Astrocyte of the cerebellum (primary cell): ENCODE results near the gene PRICKLE2.

Experiments used
- DNase-seq: peaks from one replicate; pipeline ENCODE4 v3.0.0-alpha.2; 2011; ENCODE audit warnings: low read depth
- H3K4me3 ChIP-seq: 2 replicates; pipeline ENCODE4 v1.5.1; 2011; ENCODE audit warnings: mild to moderate bottlenecking, low read depth, low read length, moderate library complexity
- CTCF ChIP-seq: IDR thresholded peaks from 2 replicates; pipeline ENCODE4 v1.5.1; 2012; ENCODE audit warnings: low read length, low read depth, moderate library complexity, mild to moderate bottlenecking; ENCODE audit errors: missing control alignments
- in situ Hi-C: cut with HindIII; loops from 2 replicates; pipeline ENCODE4 v1.10.0; 2017; ENCODE audit warnings: low sequenced_read_pairs

The PRICKLE2 gene

DNA sequence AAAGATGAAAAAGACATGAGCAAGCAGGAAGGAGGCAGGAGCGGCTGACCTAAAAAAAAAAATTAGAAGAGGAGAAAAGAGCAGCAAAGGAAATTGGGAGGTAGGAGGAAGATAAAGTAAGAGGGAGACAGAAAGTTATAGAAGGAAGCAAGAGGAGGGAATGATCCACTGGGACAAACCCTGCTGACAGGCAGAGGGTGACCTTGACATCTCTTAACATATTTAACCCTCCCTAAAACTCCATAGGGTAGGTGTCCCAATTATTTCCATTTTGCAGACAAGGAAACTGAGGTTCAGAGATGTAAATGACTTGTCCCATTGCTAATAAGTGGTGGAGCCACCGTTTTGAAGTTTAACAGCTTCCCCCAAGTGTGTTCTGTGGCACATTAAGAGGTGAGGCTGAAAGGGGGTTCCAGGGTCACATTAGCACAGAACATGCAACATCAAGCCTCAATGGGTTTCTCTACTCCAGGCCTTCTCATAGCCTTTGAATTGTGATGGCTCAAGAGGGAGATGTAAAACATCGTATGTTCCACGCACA lies 37.4 kb upstream of the PRICKLE2 start:
- no peak overlapping the region for H3K4me3 ChIP-seq
- no peak for TF ChIP-seq CTCF
- no peak for DNase-seq
- in situ Hi-C loops: no loop called here

DNA sequence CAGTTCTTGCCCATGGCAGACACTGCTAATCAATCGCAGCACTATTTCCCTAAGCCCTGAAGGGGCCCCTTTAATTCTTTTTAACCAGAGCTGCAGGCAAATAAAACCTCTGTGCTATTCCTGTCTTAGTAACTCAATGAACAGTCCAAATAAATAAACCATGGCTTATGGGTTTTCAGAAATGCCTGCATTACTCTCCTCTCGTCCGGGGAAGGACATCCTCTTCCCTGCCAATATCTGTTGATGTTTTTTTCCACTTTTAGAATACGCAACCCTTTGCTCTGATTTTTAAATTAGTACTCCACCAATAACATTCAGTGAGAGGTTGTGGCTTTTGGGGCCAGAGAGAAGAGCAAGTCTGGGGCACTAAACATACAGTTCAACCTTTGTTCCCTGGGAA lies 35.2 kb upstream of the PRICKLE2 start:
- DNase-seq: no peak
- no peak overlapping the region for H3K4me3 ChIP-seq
- TF ChIP-seq CTCF: no peak
- in situ Hi-C loops: no loop called here

DNA sequence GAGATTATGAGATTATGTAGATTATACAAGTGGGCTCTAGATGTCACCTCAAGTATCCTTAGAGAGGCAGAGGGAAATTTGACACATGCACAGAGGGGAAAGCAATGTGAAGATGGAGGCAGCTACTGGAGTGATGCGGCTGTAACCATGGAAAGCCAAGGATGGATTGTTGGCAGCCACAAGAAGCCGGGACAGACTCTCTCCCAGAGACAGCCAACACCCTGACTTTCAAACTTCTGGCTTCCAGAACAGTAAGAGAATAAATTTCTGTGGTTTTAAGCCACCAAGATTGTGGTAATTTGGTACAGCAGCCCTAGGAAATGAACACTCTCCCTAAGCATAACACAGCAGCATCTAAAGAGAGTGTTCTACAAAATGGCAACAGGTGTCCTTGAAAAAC lies 34.4 kb upstream of the PRICKLE2 start:
- in situ Hi-C loops: no loop called here
- H3K4me3 ChIP-seq: no peak overlapping the region
- DNase-seq: peak; percentile 56
- no peak for TF ChIP-seq CTCF

- in situ Hi-C loops: no loop called here
- DNase-seq: no peak
- H3K4me3 ChIP-seq: no peak overlapping the region
- no peak for TF ChIP-seq CTCF
Observed at GRCh38 chr3:64257100-64257755, 32.0 kb upstream of the PRICKLE2 start.

- no peak for DNase-seq
- H3K4me3 ChIP-seq: no peak overlapping the region
- in situ Hi-C loops: no loop called here
- no peak for TF ChIP-seq CTCF
Observed at GRCh38 chr3:64255741-64256340, 30.6 kb upstream of the PRICKLE2 start.

DNA sequence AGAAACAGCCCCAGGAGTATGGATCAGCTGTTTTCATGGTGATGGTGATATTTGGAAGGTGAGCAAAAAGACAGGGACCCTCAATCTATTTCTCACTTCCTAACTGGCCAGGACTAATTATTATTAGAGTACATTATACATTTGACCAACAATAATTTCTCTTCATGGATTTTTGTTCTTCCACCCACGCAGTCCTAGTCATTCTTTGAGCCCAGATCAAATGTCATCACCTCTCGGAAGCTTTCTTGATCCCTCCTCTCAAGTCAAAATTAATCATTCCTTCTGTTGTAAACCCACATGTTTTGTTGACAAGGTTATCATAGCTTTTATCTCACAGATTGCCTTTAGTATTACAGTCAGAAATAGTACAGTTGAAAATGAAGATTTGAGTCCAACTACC lies 29.2 kb upstream of the PRICKLE2 start:
- in situ Hi-C loops: no loop called here
- no peak overlapping the region for H3K4me3 ChIP-seq
- no peak for TF ChIP-seq CTCF
- DNase-seq: no peak
